ENCODE measurements around the gene DNAH3.
"Not testable (repeated sequence)": the region's sequence is repeated elsewhere in the genome, so short reads cannot be mapped to it uniquely, and the experiment has no call there.

Gene DNAH3

GRCh38 chr16:21116148-21116693 is 34.4 kb downstream of the DNAH3 start:
- no peaks in the 10 kb centered on the region for H3K27me3 Mint-ChIP-seq

GRCh38 chr16:21115551-21115950 is 35.1 kb downstream of the DNAH3 start:
- not testable (repeated sequence) for H3K4me3 Mint-ChIP-seq; H3K9me3 Mint-ChIP-seq; H3K27me3 Mint-ChIP-seq; H3K36me3 Mint-ChIP-seq (ENCODE audit: low read depth); H3K4me1 Mint-ChIP-seq (ENCODE audit: low read depth); H3K27ac Mint-ChIP-seq

More at GRCh38 chr16:21116148-21116693, 34.4 kb downstream of the DNAH3 start:
- no peaks in the 10 kb centered on the region for H3K9me3 Mint-ChIP-seq
- no peaks in the 10 kb centered on the region for H3K36me3 Mint-ChIP-seq (ENCODE audit: low read depth)
- no peak overlapping the region for H3K27ac Mint-ChIP-seq
- H3K4me3 Mint-ChIP-seq = peak overlapping the region; percentile 33
- H3K4me1 Mint-ChIP-seq (ENCODE audit: low read depth) = no peaks in the 10 kb centered on the region

- H3K4me3 Mint-ChIP-seq = no peak overlapping the region
- no peak overlapping the region for H3K27ac Mint-ChIP-seq
- no peaks in the 10 kb centered on the region for H3K4me1 Mint-ChIP-seq (ENCODE audit: low read depth)
- H3K36me3 Mint-ChIP-seq (ENCODE audit: low read depth) = no peaks in the 10 kb centered on the region
- no peaks in the 10 kb centered on the region for H3K9me3 Mint-ChIP-seq
- peaks cover 15% of the 10 kb centered on the region for H3K27me3 Mint-ChIP-seq
Measured at GRCh38 chr16:21103941-21104860, 46.4 kb downstream of the DNAH3 start.

- H3K27me3 Mint-ChIP-seq = peaks cover 21% of the 10 kb centered on the region
Measured at GRCh38 chr16:21101631-21102420, 48.8 kb downstream of the DNAH3 start.

GRCh38 chr16:21100447-21100846 is 50.2 kb downstream of the DNAH3 start:
- Mint-ChIP-seq H3K27me3 (peaks cover 24% of the 10 kb centered on the region), H3K4me3 (no peak overlapping the region), H3K36me3 (ENCODE audit: low read depth) (no peaks in the 10 kb centered on the region), H3K9me3 (no peaks in the 10 kb centered on the region), H3K4me1 (ENCODE audit: low read depth) (no peaks in the 10 kb centered on the region), H3K27ac (no peak overlapping the region)

More at GRCh38 chr16:21101631-21102420, 48.8 kb downstream of the DNAH3 start:
- Mint-ChIP-seq H3K4me1 (ENCODE audit: low read depth) (no peaks in the 10 kb centered on the region), H3K4me3 (no peak overlapping the region), H3K27ac (no peak overlapping the region), H3K9me3 (no peaks in the 10 kb centered on the region), H3K36me3 (ENCODE audit: low read depth) (no peaks in the 10 kb centered on the region)

- H3K4me1 Mint-ChIP-seq (ENCODE audit: low read depth) = no peaks in the 10 kb centered on the region
- H3K27ac Mint-ChIP-seq = no peak overlapping the region
- H3K9me3 Mint-ChIP-seq = no peaks in the 10 kb centered on the region
- peaks cover 28% of the 10 kb centered on the region for H3K27me3 Mint-ChIP-seq
- no peaks in the 10 kb centered on the region for H3K36me3 Mint-ChIP-seq (ENCODE audit: low read depth)
- H3K4me3 Mint-ChIP-seq = no peak overlapping the region
Measured at GRCh38 chr16:21097151-21097550, 53.5 kb downstream of the DNAH3 start.

GRCh38 chr16:21094719-21095118 is 55.9 kb downstream of the DNAH3 start:
- H3K4me1 Mint-ChIP-seq (ENCODE audit: low read depth); H3K9me3 Mint-ChIP-seq; H3K4me3 Mint-ChIP-seq; H3K27ac Mint-ChIP-seq; H3K36me3 Mint-ChIP-seq (ENCODE audit: low read depth): not testable (repeated sequence)
- peaks cover 28% of the 10 kb centered on the region for H3K27me3 Mint-ChIP-seq

GRCh38 chr16:21092951-21093350 is 57.7 kb downstream of the DNAH3 start:
- no peak overlapping the region for H3K27ac Mint-ChIP-seq
- no peaks in the 10 kb centered on the region for H3K9me3 Mint-ChIP-seq
- peaks cover 27% of the 10 kb centered on the region for H3K27me3 Mint-ChIP-seq
- no peak overlapping the region for H3K4me3 Mint-ChIP-seq
- peaks cover 3% of the 10 kb centered on the region for H3K36me3 Mint-ChIP-seq (ENCODE audit: low read depth)
- no peaks in the 10 kb centered on the region for H3K4me1 Mint-ChIP-seq (ENCODE audit: low read depth)

- no peak overlapping the region for H3K27ac Mint-ChIP-seq
- no peaks in the 10 kb centered on the region for H3K9me3 Mint-ChIP-seq
- H3K4me1 Mint-ChIP-seq (ENCODE audit: low read depth) = no peaks in the 10 kb centered on the region
- H3K36me3 Mint-ChIP-seq (ENCODE audit: low read depth) = peaks cover 3% of the 10 kb centered on the region
- H3K27me3 Mint-ChIP-seq = peaks cover 31% of the 10 kb centered on the region
- H3K4me3 Mint-ChIP-seq = no peak overlapping the region
Measured at GRCh38 chr16:21088646-21089538, 61.8 kb downstream of the DNAH3 start.

GRCh38 chr16:21088143-21088542 is 62.5 kb downstream of the DNAH3 start:
- H3K36me3 Mint-ChIP-seq (ENCODE audit: low read depth) = peaks cover 3% of the 10 kb centered on the region

GRCh38 chr16:21084631-21085225 is 65.9 kb downstream of the DNAH3 start:
- Mint-ChIP-seq H3K4me3 (no peak overlapping the region), H3K36me3 (ENCODE audit: low read depth) (peaks cover 3% of the 10 kb centered on the region), H3K27ac (no peak overlapping the region), H3K9me3 (no peaks in the 10 kb centered on the region), H3K27me3 (peaks cover 17% of the 10 kb centered on the region), H3K4me1 (ENCODE audit: low read depth) (no peaks in the 10 kb centered on the region)

More at GRCh38 chr16:21088143-21088542, 62.5 kb downstream of the DNAH3 start:
- H3K27me3 Mint-ChIP-seq = peaks cover 27% of the 10 kb centered on the region
- H3K4me3 Mint-ChIP-seq = no peak overlapping the region
- no peak overlapping the region for H3K27ac Mint-ChIP-seq
- no peaks in the 10 kb centered on the region for H3K4me1 Mint-ChIP-seq (ENCODE audit: low read depth)
- H3K9me3 Mint-ChIP-seq = no peaks in the 10 kb centered on the region

- H3K27me3 Mint-ChIP-seq = peaks cover 11% of the 10 kb centered on the region
- no peaks in the 10 kb centered on the region for H3K4me1 Mint-ChIP-seq (ENCODE audit: low read depth)
- H3K27ac Mint-ChIP-seq = no peak overlapping the region
- H3K36me3 Mint-ChIP-seq (ENCODE audit: low read depth) = no peaks in the 10 kb centered on the region
- H3K9me3 Mint-ChIP-seq = no peaks in the 10 kb centered on the region
- no peak overlapping the region for H3K4me3 Mint-ChIP-seq
Measured at GRCh38 chr16:21083729-21084268, 66.8 kb downstream of the DNAH3 start.

GRCh38 chr16:21081329-21081728 is 69.3 kb downstream of the DNAH3 start:
- Mint-ChIP-seq H3K36me3 (ENCODE audit: low read depth) (no peaks in the 10 kb centered on the region), H3K4me3 (no peak overlapping the region), H3K27me3 (no peaks in the 10 kb centered on the region), H3K27ac (no peak overlapping the region), H3K4me1 (ENCODE audit: low read depth) (no peaks in the 10 kb centered on the region), H3K9me3 (no peaks in the 10 kb centered on the region)

GRCh38 chr16:21078563-21078962 is 72.1 kb downstream of the DNAH3 start:
- no peaks in the 10 kb centered on the region for H3K36me3 Mint-ChIP-seq (ENCODE audit: low read depth)
- H3K27me3 Mint-ChIP-seq = peaks cover 3% of the 10 kb centered on the region
- no peaks in the 10 kb centered on the region for H3K4me1 Mint-ChIP-seq (ENCODE audit: low read depth)
- no peak overlapping the region for H3K27ac Mint-ChIP-seq
- H3K4me3 Mint-ChIP-seq = no peak overlapping the region
- H3K9me3 Mint-ChIP-seq = no peaks in the 10 kb centered on the region

All from stimulated activated naive CD8-positive, alpha-beta T cell treated with anti-CD3 and anti-CD28 coated beads, Interleukin-15, Interleukin-2, amounts not matched to agents 100 ng/mL and 50 ng/mL, for 24 hours (primary cell).